ENCODE results near the gene ATXN1.

ATXN1 gene

GRCh38 chr6:16437984-16438383, 323.3 kb downstream of the ATXN1 start:
- TF ChIP-seq CTCF (IDR thresholded peaks at IDR 0.05; ENCODE audit: extremely low read depth, missing control alignments): no peak
- no peak for DNase-seq (ENCODE audit: low spot score)

GRCh38 chr6:16437095-16437494, 324.2 kb downstream of the ATXN1 start:
- TF ChIP-seq CTCF (IDR thresholded peaks at IDR 0.05; ENCODE audit: extremely low read depth, missing control alignments): no peak
- no peak for DNase-seq (ENCODE audit: low spot score)

- DNase-seq (ENCODE audit: low spot score): no peak
Measured at GRCh38 chr6:16436550-16436949, 324.7 kb downstream of the ATXN1 start.

GRCh38 chr6:16434885-16435284, 326.4 kb downstream of the ATXN1 start:
- TF ChIP-seq CTCF (IDR thresholded peaks at IDR 0.05; ENCODE audit: extremely low read depth, missing control alignments): no peak
- no peak for DNase-seq (ENCODE audit: low spot score)

More at GRCh38 chr6:16436550-16436949, 324.7 kb downstream of the ATXN1 start:
- TF ChIP-seq CTCF (IDR thresholded peaks at IDR 0.05; ENCODE audit: extremely low read depth, missing control alignments): no peak

GRCh38 chr6:16433338-16433890, 327.8 kb downstream of the ATXN1 start:
- no peak for TF ChIP-seq CTCF (IDR thresholded peaks at IDR 0.05; ENCODE audit: extremely low read depth, missing control alignments)

GRCh38 chr6:16432075-16433032, 328.9 kb downstream of the ATXN1 start:
- TF ChIP-seq CTCF (IDR thresholded peaks at IDR 0.05; ENCODE audit: extremely low read depth, missing control alignments): no peak
- DNase-seq (ENCODE audit: low spot score): no peak

More at GRCh38 chr6:16433338-16433890, 327.8 kb downstream of the ATXN1 start:
- no peak for DNase-seq (ENCODE audit: low spot score)

- TF ChIP-seq CTCF (IDR thresholded peaks at IDR 0.05; ENCODE audit: extremely low read depth, missing control alignments): no peak
- DNase-seq (ENCODE audit: low spot score): no peak
Measured at GRCh38 chr6:16431106-16431505, 330.2 kb downstream of the ATXN1 start.
